Right lobe of liver (tissue), 4 donors: Measurements from ENCODE around the gene LRRC46.

Experiments
- CTCF ChIP-seq, 4 donors: fragments of 200-600 bp in 3 of 4; fragments of 450-650 bp in 1 of 4; IDR thresholded peaks; one replicate each; pipeline versions ENCODE4 v1.5.1 to v1.8.0; 2016 to 2022; ENCODE audit warnings: antibody characterized with exemption in 4 of 4, mild to moderate bottlenecking in 2 of 4
- POLR2A ChIP-seq: fragments of 450-650 bp; IDR thresholded peaks from one replicate; pipeline ENCODE4 v1.6.1; 2017; ENCODE audit warnings: antibody characterized with exemption, mild to moderate bottlenecking
- donor health status: DM: no; HTN: no; CAD: no.
- donor health status: DM: no; HTN: no; CAD: no.
- donor health status: DM: no; HTN: yes; CAD: no.

- TF ChIP-seq CTCF (IDR thresholded peaks at IDR 0.05) = no peak
- no peak for TF ChIP-seq POLR2A
Measured at GRCh38 chr17:47856830-47857229, 25.4 kb downstream of the LRRC46 start.
